Measurements from ENCODE around the gene SUSD4. TPM values are rescaled to one million over a fixed set of nuclear protein-coding genes. Genes with fewer than 3 reads are reported as not detected.

Gene SUSD4
- total and polyA plus RNA-seq, 2 of the 8 experiments (the other 6 are each of a cell fraction or from before 2014, with no cell fraction given) = 3.9 to 5.2 TPM

- Histone ChIP-seq H4K8ac (ENCODE audit: extremely low read depth, insufficient read depth, low read length) (no peak overlapping the region), H3K9me3 (ENCODE audit: insufficient read depth in 2 of 2, low read depth in 1 of 2, low read length in 1 of 2) (no peaks in the 10 kb centered on the region), H2BK12ac (ENCODE audit: low read depth, low read length) (no peak overlapping the region), H3K56ac (replicated peaks; ENCODE audit: insufficient read length, low read depth, low read length) (no peak overlapping the region), H3K9ac (replicated peaks in 1 of 4; ENCODE audit: extremely low read depth in 1 of 4, low read depth in 3 of 4, low read length in 3 of 4) (no peak overlapping the region), H3K23ac (ENCODE audit: insufficient read length) (no peak overlapping the region), H2BK120ac (replicated peaks; ENCODE audit: low read depth, low read length) (no peak overlapping the region), H4K20me1 (replicated peaks in 1 of 2; ENCODE audit: control insufficient read depth in 1 of 2, insufficient read depth in 2 of 2, low read length in 2 of 2) (no peaks in the 10 kb centered on the region), H2BK5ac (ENCODE audit: low read depth, low read length) (no peak overlapping the region), H2AFZ (ENCODE audit: low read length) (no peak overlapping the region), H3K4me3 (ENCODE audit: extremely low read depth in 1 of 4, insufficient read depth in 2 of 4, low read depth in 3 of 4, low read length in 4 of 4) (no peak overlapping the region), H3K36me3 (ENCODE audit: control insufficient read depth in 2 of 4, insufficient read depth in 4 of 4, low read length in 3 of 4) (no peaks in the 10 kb centered on the region), H2BK15ac (ENCODE audit: low read length) (no peak overlapping the region), H3K27ac (ENCODE audit: low read depth, low read length) (no peak overlapping the region), H4K5ac (ENCODE audit: insufficient read length, low read depth, low read length) (no peak overlapping the region), H2BK20ac (ENCODE audit: low read length) (no peak overlapping the region), H3K23me2 (ENCODE audit: low read depth, low read length) (no peaks in the 10 kb centered on the region), H3K4me1 (replicated peaks in 1 of 4; ENCODE audit: control insufficient read depth in 3 of 4, insufficient read depth in 4 of 4, low read length in 3 of 4) (peaks cover 0 to 7% (median 3%) of the 10 kb centered on the region in 4 experiments; a peak in 3 of 7 replicates), H3K18ac (ENCODE audit: extremely low read depth, low read length) (no peak overlapping the region), H3K4me2 (ENCODE audit: insufficient read depth in 1 of 2, low read depth in 2 of 2, low read length in 2 of 2) (no peak overlapping the region), H4K91ac (replicated peaks; ENCODE audit: insufficient read length, low read length) (no peak overlapping the region), H3K27me3 (replicated peaks in 1 of 4; ENCODE audit: control insufficient read depth in 3 of 4, extremely low read depth in 1 of 4, insufficient read depth in 3 of 4, low read length in 3 of 4) (no peaks in the 10 kb centered on the region), H3K4ac (replicated peaks; ENCODE audit: insufficient read length, low read depth, low read length) (no peak overlapping the region), H3K79me2 (ENCODE audit: control insufficient read depth in 1 of 2, insufficient read depth in 2 of 2, low read length in 2 of 2) (no peaks in the 10 kb centered on the region), H3K14ac (ENCODE audit: insufficient read length) (no peak overlapping the region), H3K79me1 (ENCODE audit: low read depth, low read length) (no peaks in the 10 kb centered on the region), H2AK5ac (ENCODE audit: low read depth, low read length) (no peak overlapping the region)
- CTCF ChIA-PET (ENCODE audit: partially characterized antibody) = interaction anchor here (1.2 kb wide), 1 partner anchor 36 kb away, joined by 3 read pairs; no protein-coding TSS in a partner anchor
- no peak for FAIRE-seq
- POLR2A ChIA-PET (ENCODE audit: partially characterized antibody) = no interaction called here
- DNase-seq (ENCODE audit: low read depth in 1 of 2, low spot score in 2 of 2) = no peak
- 91% methylated on average over 5 of the region's 5 CpGs; no CpG with 5 or more reads in 1 of the 2 experiments for WGBS, 2 experiments (ENCODE audit: extremely low coverage in 1 of 2, insufficient coverage in 1 of 2, insufficient read length in 1 of 2, insufficient replicate concordance in 2 of 2, low coverage in 1 of 2, low lambda C conversion rate in 2 of 2, missing lambda C conversion rate in 1 of 2)
- TF ChIP-seq CREB1 (IDR thresholded peaks at IDR 0.05) (no peak), SP4 (IDR thresholded peaks at IDR 0.05; ENCODE audit: low read length) (no peak)
Observed at GRCh38 chr1:223211323-223211985, 152.5 kb downstream of the SUSD4 start.

Measured in H1 (cell line).